Gastrocnemius medialis (tissue), 4 donors: ENCODE results near the gene AKAP3.

Experiments used
- POLR2A ChIP-seq, 2 donors: fragments of 450-650 bp; IDR thresholded peaks; one replicate each; pipeline ENCODE4 v1.6.1; 2017; ENCODE audit warnings: antibody characterized with exemption in 2 of 2, mild to moderate bottlenecking in 2 of 2, moderate library complexity in 2 of 2
- TF ChIP-seq, protein P1 (sequence below), 5 experiments: fragments of 450-650 bp in 3 of 5; fragments of 200-600 bp in 2 of 5; sonication (generic) in 2 of 5; IDR thresholded peaks in 4 of 5; conservative IDR thresholded peaks in 1 of 5; 1 replicate in 4 of 5; 2 replicates in 1 of 5; pipeline ENCODE4 v1.5.1; 2016 to 2019; ENCODE audit warnings: antibody characterized with exemption in 5 of 5, mild to moderate bottlenecking in 3 of 5, moderate library complexity in 3 of 5

DNA sequence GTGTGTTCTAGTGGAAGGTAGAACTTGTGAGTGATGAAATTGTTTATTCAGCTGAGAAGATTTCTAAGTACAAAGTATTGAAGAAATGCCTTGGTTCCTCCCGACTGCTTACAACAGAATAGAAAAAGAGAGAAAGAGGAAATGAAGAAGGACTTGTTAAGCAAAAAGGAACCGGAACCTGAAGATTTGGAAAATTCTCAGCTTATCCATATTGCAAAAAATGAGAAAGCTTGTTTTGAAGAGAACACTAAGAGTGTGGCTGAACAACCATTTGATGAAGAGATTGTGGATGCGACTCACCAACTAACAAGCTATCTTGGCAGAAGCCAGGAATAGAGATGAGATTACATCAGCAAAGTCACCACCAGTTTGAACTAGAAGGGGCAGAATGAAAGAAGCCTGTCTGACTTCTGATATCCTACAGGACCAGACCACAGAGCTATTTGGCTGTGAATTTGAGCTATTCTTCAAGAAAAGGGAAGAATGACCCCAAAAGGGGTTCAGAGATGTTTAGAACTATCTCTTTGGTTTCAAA, 15.2 kb upstream of the AKAP3 start:
- TF ChIP-seq, protein P1, sequence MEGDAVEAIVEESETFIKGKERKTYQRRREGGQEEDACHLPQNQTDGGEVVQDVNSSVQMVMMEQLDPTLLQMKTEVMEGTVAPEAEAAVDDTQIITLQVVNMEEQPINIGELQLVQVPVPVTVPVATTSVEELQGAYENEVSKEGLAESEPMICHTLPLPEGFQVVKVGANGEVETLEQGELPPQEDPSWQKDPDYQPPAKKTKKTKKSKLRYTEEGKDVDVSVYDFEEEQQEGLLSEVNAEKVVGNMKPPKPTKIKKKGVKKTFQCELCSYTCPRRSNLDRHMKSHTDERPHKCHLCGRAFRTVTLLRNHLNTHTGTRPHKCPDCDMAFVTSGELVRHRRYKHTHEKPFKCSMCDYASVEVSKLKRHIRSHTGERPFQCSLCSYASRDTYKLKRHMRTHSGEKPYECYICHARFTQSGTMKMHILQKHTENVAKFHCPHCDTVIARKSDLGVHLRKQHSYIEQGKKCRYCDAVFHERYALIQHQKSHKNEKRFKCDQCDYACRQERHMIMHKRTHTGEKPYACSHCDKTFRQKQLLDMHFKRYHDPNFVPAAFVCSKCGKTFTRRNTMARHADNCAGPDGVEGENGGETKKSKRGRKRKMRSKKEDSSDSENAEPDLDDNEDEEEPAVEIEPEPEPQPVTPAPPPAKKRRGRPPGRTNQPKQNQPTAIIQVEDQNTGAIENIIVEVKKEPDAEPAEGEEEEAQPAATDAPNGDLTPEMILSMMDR (IDR thresholded peaks at IDR 0.05 in 4 of 5, conservative IDR thresholded peaks at IDR 0.05 in 1 of 5), result no peak
- TF ChIP-seq POLR2A (IDR thresholded peaks at IDR 0.05), result no peak
